CD4-positive, alpha-beta T cell treated with Interferon gamma for 1 hour (primary cell): ENCODE data around the gene CELA2B.

Experiments used
- DNase-seq: peaks from one replicate; pipeline ENCODE4 v3.0.0-alpha.2; 2020

The CELA2B gene

DNA sequence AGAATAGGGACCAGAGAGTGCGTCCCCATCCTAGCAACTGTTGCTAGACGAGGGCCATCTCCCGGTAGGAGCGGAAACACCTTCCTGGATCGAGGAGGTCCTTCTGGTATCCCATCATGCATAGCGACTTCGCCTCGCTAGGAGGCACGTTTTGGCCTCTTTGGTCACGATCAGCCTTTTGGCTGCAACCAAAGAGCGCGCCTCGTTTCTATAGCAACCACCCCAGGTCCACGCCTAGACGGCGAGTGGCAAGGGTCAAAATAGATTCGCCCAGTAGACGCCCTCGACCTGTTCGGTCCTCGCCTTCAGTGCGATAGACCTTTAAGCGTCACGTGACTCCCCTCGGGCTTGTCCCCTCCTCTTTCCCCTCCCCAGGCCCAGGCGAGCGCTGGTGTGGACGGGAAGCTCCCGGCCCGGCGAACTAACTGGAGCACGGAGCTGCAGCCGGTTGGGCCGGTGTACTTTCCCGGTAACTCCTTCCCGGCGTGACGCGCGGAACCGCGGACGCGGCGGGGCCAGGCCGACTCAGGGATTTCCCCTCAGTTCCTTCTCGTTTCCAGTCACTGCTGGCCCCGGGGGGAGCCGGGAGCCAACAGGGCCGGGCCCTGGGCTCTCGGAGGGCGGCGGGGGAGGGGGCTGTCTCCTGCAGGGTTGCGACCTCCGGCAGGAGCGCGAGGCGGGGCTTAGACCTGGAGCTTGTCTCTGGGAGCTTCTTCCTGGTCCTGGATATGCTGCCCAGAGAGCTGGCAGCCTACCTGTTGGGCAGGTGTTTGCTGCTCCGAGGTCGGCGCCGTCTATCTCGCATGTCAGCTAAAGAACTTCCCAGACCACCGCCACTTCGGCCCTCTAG lies 50.8 kb downstream of the CELA2B start, which contains the start of gene DNAJC16:
Gene DNAJC16, plus strand, starts transcription at position 359 of the 850 bp plus-strand sequence. CDS start 2,258 bp downstream, outside the sequence.
- peak; percentile 99 for DNase-seq

- DNase-seq = no peak
Measured at GRCh38 chr1:15531003-15531402, 55.1 kb downstream of the CELA2B start.

DNA sequence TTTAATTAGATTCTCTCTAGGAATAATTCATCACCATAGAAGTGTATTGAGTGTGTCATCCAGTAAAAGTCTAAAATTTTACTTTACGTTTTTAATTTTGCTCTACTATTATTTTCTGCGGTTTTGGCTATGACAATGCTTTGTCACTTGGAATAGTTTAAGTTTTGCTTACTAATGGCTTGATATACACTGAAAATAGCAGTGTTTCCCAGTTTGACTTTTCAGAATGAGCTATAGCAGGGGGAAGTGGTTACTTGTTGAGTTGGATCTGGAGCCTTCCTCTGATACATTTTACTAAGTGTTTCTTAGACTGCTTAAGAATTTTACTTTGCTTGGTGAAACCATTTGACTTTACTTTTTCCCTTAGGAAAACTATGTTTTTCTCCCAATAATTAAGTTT lies 55.8 kb downstream of the CELA2B start:
- no peak for DNase-seq

DNA sequence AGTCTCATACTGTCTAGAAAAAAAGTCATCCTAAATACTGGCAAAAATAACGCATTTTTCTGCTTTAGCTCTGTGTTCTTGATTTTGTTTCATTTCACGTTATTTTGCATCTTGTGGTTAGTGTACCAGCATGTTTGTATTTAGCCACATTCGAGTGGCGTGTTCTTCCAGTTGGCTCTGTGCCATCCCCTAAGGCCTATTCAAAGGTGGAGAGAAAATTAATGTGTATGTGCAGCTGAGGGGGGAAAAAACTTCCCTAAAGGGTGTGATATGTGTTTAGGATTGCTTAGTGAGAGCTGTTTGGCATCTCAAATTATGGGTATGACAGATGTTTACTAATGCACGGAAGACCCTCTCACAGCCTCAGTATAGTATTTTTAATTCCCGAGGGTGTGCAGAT lies 62.9 kb downstream of the CELA2B start:
- DNase-seq = no peak

GRCh38 chr1:15540186-15540585 lies 64.3 kb downstream of the CELA2B start:
- no peak for DNase-seq
